Mucosa of rectum (tissue), 2 donors: ENCODE results near the gene CCKAR.

Source experiments
- H3K27ac ChIP-seq, 2 donors: one replicate each; pipeline ENCODE4 v1.7.0; 2013; ENCODE audit warnings: inconsistent platforms in 2 of 2, low read depth in 2 of 2, low read length in 2 of 2
- H3K27me3 ChIP-seq, 2 donors: one replicate each; pipeline ENCODE4 v1.7.0; 2013; ENCODE audit warnings: low read length in 2 of 2; ENCODE audit not compliant: control insufficient read depth in 2 of 2, insufficient read depth in 2 of 2
- H3K36me3 ChIP-seq, 2 donors: one replicate each; pipeline ENCODE4 v1.7.0; 2013; ENCODE audit warnings: low read length in 2 of 2; ENCODE audit not compliant: control insufficient read depth in 2 of 2, insufficient read depth in 2 of 2
- H3K4me1 ChIP-seq, 2 donors: one replicate each; pipeline ENCODE4 v1.7.0; 2013; ENCODE audit warnings: low read length in 2 of 2, mild to moderate bottlenecking in 1 of 2; ENCODE audit not compliant: control insufficient read depth in 2 of 2, insufficient read depth in 2 of 2
- H3K4me3 ChIP-seq, 2 donors: one replicate each; pipeline ENCODE4 v1.7.0; 2013; ENCODE audit warnings: low read length in 2 of 2
- H3K9ac ChIP-seq, 2 donors: one replicate each; pipeline ENCODE4 v1.7.0; 2013; ENCODE audit warnings: low read length in 2 of 2, low read depth in 1 of 2, mild to moderate bottlenecking in 1 of 2
- H3K9me3 ChIP-seq, 2 donors: one replicate each; pipeline ENCODE4 v1.7.0; 2013; ENCODE audit warnings: low read length in 2 of 2; ENCODE audit not compliant: control insufficient read depth in 2 of 2
- donor health status: healthy.
- donor health status: Normal muscosa, but diverticular disease.

Gene CCKAR

DNA sequence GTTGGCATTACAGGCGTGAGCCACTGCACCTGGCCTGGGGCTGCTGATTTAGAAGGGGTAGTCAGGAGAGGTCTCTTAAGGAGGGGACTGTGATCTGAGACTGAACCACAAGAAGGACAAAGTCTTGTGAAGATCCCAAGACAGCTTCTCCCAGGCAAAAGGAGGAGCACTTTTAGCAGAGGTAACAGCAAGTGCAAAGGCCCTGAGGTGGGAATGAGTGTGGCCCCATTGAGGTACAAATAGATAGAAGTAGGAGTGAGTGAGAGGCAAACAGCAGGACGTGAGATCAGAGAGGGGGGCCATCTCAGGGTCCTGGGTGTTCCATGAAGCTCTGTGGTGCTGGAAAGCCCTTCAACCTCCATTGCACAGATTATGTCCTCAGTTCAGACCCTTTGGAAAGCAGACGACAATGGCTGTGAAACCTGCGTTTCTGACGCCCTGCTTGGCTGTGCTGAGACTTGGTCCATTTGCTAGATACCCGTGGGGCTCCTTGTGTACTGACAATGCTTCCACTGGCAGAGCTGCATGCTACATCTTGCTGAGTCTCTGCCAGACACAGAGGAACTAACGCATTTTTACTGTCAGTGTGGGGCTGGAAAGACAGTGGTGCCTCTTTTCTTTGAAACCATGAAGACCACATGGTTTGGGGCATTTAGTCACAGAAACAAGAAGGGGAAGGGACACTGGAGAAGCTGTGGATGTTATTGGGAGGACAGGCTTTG lies 1.3 kb upstream of the CCKAR start:
- H3K9me3 ChIP-seq, result no peaks in the 10 kb centered on the region
- peaks cover 0 to 4% of the 10 kb centered on the region in 2 donors for H3K27me3 ChIP-seq

DNA sequence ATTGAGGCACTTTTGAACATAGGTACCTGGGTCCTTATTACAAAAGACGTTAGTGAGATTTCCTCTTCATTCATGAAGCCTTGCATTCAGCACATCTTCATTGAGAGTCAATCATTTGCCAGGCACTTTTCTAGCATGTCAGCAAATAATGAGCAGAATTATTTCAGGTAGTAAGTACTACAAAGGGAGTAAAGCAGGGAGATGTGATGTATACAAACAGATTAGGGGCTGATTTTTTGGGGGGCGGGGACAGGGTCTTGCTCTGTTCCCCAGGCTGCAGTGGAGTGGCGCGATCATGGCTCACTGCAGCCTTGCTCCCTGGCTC lies 638 bp upstream of the CCKAR start:
- no peak overlapping the region for H3K27ac ChIP-seq
- H3K9me3 ChIP-seq, result no peaks in the 10 kb centered on the region
- no peak overlapping the region for H3K4me3 ChIP-seq
- no peak overlapping the region for H3K9ac ChIP-seq
- peaks cover 0 to 4% of the 10 kb centered on the region in 2 donors for H3K27me3 ChIP-seq
- H3K4me1 ChIP-seq, result no peaks in the 10 kb centered on the region
- no peaks in the 10 kb centered on the region for H3K36me3 ChIP-seq

More for the DNA sequence above, 1.3 kb upstream of the CCKAR start:
- Histone ChIP-seq H3K4me3 (no peak overlapping the region), H3K27ac (no peak overlapping the region), H3K9ac (no peak overlapping the region), H3K36me3 (no peaks in the 10 kb centered on the region), H3K4me1 (no peaks in the 10 kb centered on the region)

DNA sequence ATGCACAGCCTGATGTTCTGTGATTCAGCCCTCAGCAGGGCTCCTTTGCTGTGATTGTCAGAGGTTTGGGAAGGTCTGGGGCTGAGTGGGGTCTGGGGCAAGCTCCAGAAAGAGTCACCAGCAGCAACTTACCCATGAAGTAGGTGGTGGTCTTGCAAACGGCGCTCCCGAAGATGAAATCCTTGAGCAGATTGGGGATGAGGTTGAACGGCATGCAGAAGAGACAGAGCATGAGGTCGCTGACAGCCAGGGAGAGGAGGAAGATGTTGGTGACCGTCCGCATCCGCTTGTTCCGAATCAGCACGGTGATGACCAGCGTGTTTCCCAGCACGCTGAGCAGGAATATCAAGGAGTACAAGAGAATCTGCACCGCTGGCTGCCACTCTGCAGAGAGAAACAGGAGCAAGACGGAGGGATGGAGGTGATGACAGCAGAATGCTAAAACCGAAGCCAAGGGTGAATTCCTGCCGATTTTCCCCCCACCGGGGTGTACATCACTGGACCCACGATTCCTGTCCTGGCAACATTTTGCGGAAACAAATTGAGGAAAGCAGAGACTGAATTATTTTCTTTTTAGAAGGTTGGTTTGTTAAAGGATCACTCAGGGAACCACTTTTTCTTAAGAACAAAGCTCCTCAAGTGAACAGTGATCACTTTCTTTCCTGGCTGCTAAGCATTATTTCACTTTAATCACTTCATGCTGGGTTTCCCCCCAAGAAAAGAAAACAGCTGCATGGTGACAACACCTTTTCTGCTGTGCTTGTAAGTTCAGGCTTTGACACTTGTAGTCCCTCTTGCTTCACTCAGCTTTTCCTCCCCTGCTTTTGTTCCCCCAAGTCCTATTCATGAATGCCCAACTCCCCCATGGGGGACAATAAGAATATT lies 941 bp downstream of the CCKAR start:
- Histone ChIP-seq H3K9ac (no peak overlapping the region), H3K9me3 (no peaks in the 10 kb centered on the region), H3K36me3 (no peaks in the 10 kb centered on the region), H3K27me3 (peaks cover 0 to 4% of the 10 kb centered on the region in 2 donors), H3K4me3 (no peak overlapping the region), H3K4me1 (no peaks in the 10 kb centered on the region), H3K27ac (no peak overlapping the region)

DNA sequence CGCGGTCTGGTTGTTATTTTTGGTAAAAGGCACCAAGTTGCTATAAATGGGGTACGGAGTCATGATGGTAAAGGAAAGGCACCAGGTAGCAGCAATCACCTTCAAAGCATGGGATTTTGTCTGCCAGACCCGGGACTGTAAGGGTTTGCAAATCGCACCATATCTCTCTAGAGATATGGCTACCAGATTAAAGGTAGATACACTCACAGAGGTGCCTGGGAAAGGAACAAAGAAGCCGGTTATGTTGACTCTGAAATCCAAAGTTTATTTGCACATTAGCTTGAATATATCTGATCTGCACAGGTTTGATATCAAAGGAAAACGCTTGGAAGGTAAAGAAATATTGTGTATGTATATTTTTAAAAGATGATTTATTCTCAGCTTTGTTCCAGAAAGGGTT lies 4.6 kb downstream of the CCKAR start:
- Histone ChIP-seq H3K27ac (no peak overlapping the region), H3K4me3 (no peak overlapping the region)

DNA sequence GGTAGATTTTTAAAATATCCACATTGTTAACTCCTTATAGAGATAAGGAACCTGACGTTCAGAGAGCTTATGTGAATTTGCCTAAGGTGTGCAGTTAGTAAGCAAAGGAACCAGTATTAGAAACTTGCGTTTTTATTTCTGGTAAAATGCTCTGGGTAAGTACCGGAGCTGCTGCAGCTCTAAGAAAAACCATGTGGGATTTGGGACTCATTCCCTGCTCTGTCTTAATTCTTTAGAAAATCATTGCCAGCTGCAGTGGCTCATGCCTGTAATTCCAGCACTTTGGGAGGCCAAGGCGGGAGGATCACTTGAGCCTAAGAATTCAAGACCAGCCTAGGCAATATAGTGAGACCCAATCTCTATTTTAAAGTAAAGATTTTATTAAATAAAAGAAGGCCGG lies 5.8 kb downstream of the CCKAR start:
- Histone ChIP-seq H3K9me3 (no peaks in the 10 kb centered on the region), H3K27me3 (no peaks in the 10 kb centered on the region), H3K9ac (no peak overlapping the region), H3K27ac (no peak overlapping the region), H3K36me3 (no peaks in the 10 kb centered on the region), H3K4me3 (no peak overlapping the region), H3K4me1 (no peaks in the 10 kb centered on the region)

More for the DNA sequence above, 4.6 kb downstream of the CCKAR start:
- H3K9me3 ChIP-seq, result no peaks in the 10 kb centered on the region
- H3K36me3 ChIP-seq, result no peaks in the 10 kb centered on the region
- H3K4me1 ChIP-seq, result no peaks in the 10 kb centered on the region
- peaks cover 0 to 4% of the 10 kb centered on the region in 2 donors for H3K27me3 ChIP-seq
- H3K9ac ChIP-seq, result no peak overlapping the region

DNA sequence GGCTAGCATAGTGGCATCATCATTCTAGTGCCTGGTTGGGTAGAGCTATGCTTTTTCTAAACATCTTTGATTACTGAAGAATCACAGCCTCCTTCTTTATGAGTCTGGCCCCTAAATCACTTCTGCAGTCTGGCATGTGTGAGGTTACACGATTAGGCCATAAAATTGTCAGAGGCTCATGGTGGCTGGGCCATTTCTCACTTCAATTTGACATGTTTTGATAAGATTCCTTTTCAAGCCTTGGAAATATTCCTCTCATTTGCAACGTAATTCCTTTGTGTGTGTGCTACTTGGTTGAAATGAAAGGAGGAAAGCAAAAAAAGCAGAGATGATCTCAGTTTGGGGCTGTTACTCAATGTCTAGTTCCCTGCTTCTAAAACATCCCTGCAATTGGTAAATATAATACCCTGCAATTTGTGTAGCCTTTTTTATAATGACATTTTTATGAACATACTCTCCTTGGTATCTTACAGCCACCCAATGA lies 6.2 kb downstream of the CCKAR start:
- Histone ChIP-seq H3K9ac (no peak overlapping the region), H3K4me3 (no peak overlapping the region), H3K27ac (no peak overlapping the region), H3K4me1 (no peaks in the 10 kb centered on the region), H3K27me3 (no peaks in the 10 kb centered on the region), H3K36me3 (no peaks in the 10 kb centered on the region), H3K9me3 (no peaks in the 10 kb centered on the region)

DNA sequence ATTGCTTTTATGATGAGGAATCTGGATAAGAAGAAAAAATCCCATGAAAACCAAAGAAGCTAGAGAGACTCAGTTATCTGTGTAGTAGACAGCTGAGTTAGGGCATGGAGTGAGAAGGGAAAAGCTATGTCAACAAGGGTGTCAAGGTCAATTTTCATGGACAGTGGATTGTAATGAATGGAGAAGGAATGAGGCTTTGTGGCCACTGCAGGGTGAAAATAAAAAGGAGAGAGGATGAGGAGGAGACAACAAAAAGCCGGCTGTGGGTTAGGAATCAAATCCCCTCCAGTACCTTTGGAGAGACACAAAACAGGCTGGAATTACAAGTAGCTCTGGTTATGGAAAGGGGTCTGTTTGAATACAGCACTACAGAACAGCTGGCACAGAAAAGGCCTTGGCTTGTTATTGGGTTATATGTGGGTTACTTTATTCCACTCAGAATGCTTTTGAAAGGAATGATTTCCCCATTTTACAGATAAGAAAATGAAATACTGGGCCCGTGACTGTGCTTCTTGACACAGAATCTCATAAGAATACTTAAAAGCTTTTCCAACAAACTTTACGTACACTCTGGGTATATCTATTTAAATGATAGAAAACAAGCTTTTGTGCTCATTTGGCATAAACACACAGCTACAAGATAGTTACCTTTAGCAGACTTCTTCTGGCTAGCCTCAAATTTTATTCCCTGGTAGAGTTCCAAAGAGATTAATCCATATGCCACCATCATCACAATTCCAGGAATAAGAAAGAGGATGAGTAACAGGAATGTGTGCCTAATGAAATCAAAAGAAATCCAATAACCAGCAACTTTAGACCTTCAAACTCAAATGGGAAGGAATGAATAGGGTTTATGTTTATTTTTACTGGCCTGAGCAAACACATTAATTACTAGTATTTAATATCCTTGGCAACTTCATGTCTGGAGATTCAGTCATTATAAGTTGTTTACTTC lies 7.5 kb downstream of the CCKAR start:
- Histone ChIP-seq H3K4me1 (no peaks in the 10 kb centered on the region), H3K9ac (no peak overlapping the region), H3K36me3 (no peaks in the 10 kb centered on the region), H3K4me3 (no peak overlapping the region), H3K9me3 (no peaks in the 10 kb centered on the region), H3K27ac (no peak overlapping the region), H3K27me3 (no peaks in the 10 kb centered on the region)

DNA sequence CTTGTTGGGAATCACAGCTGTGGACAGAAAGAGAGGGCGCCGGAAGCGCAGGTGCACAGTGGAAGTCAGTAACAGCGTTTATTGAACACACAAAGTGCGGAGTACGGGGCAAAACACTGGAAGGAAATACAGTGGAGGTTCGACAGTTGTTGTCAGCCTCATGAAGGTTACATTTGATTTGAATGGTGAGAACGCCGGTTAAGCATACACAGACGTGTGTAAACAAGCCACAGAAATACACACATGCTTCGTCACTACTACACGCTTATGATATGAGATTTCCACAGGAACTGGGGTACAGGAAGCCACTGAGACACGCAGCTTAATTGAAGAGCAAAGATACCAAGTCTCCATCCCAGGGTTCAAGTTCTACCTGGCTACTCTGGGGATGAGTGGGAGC lies 12.0 kb downstream of the CCKAR start:
- H3K4me1 ChIP-seq, result no peaks in the 10 kb centered on the region
- H3K4me3 ChIP-seq, result no peak overlapping the region
- no peak overlapping the region for H3K9ac ChIP-seq
- H3K9me3 ChIP-seq, result no peaks in the 10 kb centered on the region
- H3K36me3 ChIP-seq, result no peaks in the 10 kb centered on the region
- no peak overlapping the region for H3K27ac ChIP-seq
- H3K27me3 ChIP-seq, result no peaks in the 10 kb centered on the region

DNA sequence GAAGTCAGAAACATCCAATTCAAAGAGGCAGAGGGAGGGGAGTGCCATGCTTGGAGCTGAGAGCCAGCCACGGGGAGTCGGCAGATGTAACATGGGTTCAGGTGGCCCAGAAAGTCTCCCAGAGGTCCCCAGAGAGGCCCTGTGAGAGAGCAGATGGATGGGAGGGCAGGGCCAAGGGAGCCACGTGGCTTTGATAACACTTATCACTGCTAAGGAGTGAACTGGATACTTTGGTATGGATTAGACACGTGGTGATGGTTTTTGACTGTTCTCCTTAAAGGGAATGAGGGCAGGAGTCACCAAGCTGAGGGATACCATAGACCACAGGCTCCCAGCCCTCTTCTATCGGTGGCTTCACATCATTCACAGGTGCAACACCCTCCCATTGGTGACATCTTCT lies 13.7 kb downstream of the CCKAR start:
- Histone ChIP-seq H3K4me3 (no peak overlapping the region), H3K27me3 (no peaks in the 10 kb centered on the region), H3K4me1 (no peaks in the 10 kb centered on the region), H3K27ac (no peak overlapping the region), H3K9me3 (no peaks in the 10 kb centered on the region), H3K36me3 (no peaks in the 10 kb centered on the region), H3K9ac (no peak overlapping the region)
